ENCODE data around the gene RFTN1. TPM values are rescaled to one million over a fixed set of nuclear protein-coding genes. Genes with fewer than 3 reads are reported as not detected.

Gene RFTN1
- total RNA-seq, 3 donors from 2014 or later (not counting 1 experiment from before 2014, with no cell fraction given), result 112 to 135 (median 115) TPM

DNA sequence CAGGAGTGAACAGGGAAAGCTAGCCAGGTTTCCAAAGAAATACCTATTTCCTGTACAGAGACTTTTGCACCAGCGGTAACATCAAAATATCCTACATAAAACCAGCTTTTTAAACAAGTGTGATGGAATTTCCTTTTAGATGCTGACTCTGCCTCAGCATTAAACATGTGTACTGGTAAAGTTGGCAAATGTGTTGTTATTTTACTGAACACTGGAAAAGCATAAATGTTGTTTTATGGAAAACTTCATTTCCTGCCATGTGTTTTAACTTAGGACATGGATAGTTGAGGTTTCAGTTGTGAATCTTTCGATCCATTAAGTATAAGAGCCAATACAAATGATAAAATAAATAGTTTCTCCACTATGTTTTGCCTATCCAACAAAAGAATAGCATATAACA is 232.8 kb downstream of the RFTN1 start:
- Mint-ChIP-seq H3K27me3 (ENCODE audit: low read depth in 2 of 2) (no peaks in the 10 kb centered on the region), H3K36me3 (no peaks in the 10 kb centered on the region), H3K9me3 (no peaks in the 10 kb centered on the region), H3K4me1 (peaks cover 10% of the 10 kb centered on the region in 2 donors), H3K27ac (no peak overlapping the region), H3K4me3 (no peak overlapping the region)
- DNase-seq, result no peak
- Histone ChIP-seq H3K36me3 (ENCODE audit: control insufficient read depth, insufficient read depth, low read length) (peaks cover 5% of the 10 kb centered on the region), H3K27me3 (ENCODE audit: control insufficient read depth, insufficient read depth, low read length) (no peaks in the 10 kb centered on the region), H3K4me1 (ENCODE audit: control insufficient read depth, insufficient read depth, low read length) (peaks cover 3% of the 10 kb centered on the region), H3K4me3 (ENCODE audit: low read length) (no peak overlapping the region), H3K9me3 (ENCODE audit: control insufficient read depth, insufficient read depth, low read length) (no peaks in the 10 kb centered on the region), H3K27ac (ENCODE audit: low read length) (no peak overlapping the region)
- 80% methylated on average over 1 of the region's 2 CpGs for WGBS (ENCODE audit: insufficient coverage)
- no peak for ATAC-seq
- intact Hi-C loops (cut with micrococcal nuclease), result loop anchor here (10.0 kb wide), 1 partner anchor 564 kb away; no protein-coding TSS in a partner anchor
- TF ChIP-seq, protein P1, sequence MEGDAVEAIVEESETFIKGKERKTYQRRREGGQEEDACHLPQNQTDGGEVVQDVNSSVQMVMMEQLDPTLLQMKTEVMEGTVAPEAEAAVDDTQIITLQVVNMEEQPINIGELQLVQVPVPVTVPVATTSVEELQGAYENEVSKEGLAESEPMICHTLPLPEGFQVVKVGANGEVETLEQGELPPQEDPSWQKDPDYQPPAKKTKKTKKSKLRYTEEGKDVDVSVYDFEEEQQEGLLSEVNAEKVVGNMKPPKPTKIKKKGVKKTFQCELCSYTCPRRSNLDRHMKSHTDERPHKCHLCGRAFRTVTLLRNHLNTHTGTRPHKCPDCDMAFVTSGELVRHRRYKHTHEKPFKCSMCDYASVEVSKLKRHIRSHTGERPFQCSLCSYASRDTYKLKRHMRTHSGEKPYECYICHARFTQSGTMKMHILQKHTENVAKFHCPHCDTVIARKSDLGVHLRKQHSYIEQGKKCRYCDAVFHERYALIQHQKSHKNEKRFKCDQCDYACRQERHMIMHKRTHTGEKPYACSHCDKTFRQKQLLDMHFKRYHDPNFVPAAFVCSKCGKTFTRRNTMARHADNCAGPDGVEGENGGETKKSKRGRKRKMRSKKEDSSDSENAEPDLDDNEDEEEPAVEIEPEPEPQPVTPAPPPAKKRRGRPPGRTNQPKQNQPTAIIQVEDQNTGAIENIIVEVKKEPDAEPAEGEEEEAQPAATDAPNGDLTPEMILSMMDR (IDR thresholded peaks at IDR 0.05), result no peak

DNA sequence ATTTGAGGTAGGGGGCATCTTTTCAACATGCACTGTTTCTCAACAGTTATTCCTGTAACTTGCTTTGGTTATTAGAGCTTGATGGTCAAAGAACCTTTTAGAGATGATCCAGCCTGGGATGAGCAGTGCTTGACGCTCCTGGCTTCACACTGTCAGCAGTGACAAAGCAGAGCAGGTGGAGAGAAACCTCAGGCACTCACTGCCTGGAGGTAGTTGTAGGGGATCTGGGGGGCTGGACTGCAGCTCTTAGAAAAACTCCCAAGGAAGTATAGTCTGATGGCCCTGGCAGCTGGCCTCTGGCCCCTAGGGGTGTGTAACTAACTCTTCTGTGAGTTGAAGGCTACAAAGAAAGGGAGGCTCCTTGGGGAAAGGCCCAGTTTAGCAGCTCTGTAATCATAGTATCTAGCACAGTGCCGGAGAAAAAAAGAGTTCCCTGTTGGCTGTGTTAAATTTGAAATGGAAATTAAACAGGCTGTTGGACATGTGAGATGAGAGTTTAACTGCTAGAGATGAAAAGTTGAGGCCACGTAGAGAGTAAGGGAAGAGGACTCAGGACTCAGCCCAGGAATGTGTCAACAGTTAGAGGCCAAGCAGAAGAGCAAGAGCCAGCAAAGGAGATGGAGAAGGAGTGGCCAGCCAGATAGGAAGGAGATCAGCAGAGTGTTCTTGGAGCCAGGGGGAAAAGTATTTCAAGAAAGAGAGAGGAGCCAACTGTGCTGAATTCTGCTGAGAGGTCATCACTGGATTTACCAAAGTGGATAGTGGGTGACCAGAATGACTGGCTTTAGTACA is 234.3 kb downstream of the RFTN1 start:
- DNase-seq (no peak), ATAC-seq (no peak)
- H3K4me1 Mint-ChIP-seq, result no peaks in the 10 kb centered on the region
- Histone ChIP-seq H3K27me3 (ENCODE audit: control insufficient read depth, insufficient read depth, low read length) (no peaks in the 10 kb centered on the region), H3K4me1 (ENCODE audit: control insufficient read depth, insufficient read depth, low read length) (no peaks in the 10 kb centered on the region), H3K4me3 (ENCODE audit: low read length) (no peak overlapping the region), H3K36me3 (ENCODE audit: control insufficient read depth, insufficient read depth, low read length) (peaks cover 5% of the 10 kb centered on the region), H3K9me3 (ENCODE audit: control insufficient read depth, insufficient read depth, low read length) (no peaks in the 10 kb centered on the region), H3K27ac (ENCODE audit: low read length) (no peak overlapping the region)
- H3K27me3 Mint-ChIP-seq (ENCODE audit: low read depth in 2 of 2), result no peaks in the 10 kb centered on the region
- no peaks in the 10 kb centered on the region for H3K9me3 Mint-ChIP-seq
- TF ChIP-seq, protein P1 (IDR thresholded peaks at IDR 0.05), result no peak
- H3K27ac Mint-ChIP-seq, result no peak overlapping the region
- intact Hi-C loops (cut with micrococcal nuclease), result no loop called here
- H3K36me3 Mint-ChIP-seq, result no peaks in the 10 kb centered on the region
- WGBS (ENCODE audit: insufficient coverage), result 99% methylated on average over 3 of the region's 3 CpGs
- no peak overlapping the region for H3K4me3 Mint-ChIP-seq

DNA sequence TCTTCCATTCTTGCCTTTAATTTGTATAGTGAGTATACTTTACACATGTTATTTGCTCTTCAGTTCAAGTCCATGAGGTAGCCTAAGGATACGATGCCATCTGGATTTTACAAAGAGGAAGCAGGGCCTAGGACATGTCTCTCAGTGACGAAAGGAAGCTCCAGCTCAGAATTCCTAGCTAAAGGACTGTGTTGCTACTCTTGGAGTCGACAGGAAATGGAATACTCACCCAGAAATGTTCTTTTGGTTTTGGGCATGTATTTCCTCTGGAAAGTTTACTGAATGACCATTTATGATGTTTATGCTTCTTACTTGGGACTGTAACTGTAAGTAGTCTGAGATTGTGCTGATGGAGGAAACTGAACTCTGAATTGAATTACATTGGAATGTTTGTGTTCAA is 236.0 kb downstream of the RFTN1 start:
- Histone ChIP-seq H3K27me3 (ENCODE audit: control insufficient read depth, insufficient read depth, low read length) (no peaks in the 10 kb centered on the region), H3K27ac (ENCODE audit: low read length) (no peak overlapping the region), H3K4me1 (ENCODE audit: control insufficient read depth, insufficient read depth, low read length) (no peaks in the 10 kb centered on the region), H3K36me3 (ENCODE audit: control insufficient read depth, insufficient read depth, low read length) (peaks cover 3% of the 10 kb centered on the region), H3K9me3 (ENCODE audit: control insufficient read depth, insufficient read depth, low read length) (no peaks in the 10 kb centered on the region), H3K4me3 (ENCODE audit: low read length) (no peak overlapping the region)
- DNase-seq (no peak), ATAC-seq (no peak)
- no peak overlapping the region for H3K4me3 Mint-ChIP-seq
- H3K9me3 Mint-ChIP-seq, result no peaks in the 10 kb centered on the region
- no peaks in the 10 kb centered on the region for H3K36me3 Mint-ChIP-seq
- TF ChIP-seq, protein P1 (IDR thresholded peaks at IDR 0.05), result no peak
- H3K27ac Mint-ChIP-seq, result no peak overlapping the region
- no peaks in the 10 kb centered on the region for H3K27me3 Mint-ChIP-seq (ENCODE audit: low read depth in 2 of 2)
- no peaks in the 10 kb centered on the region for H3K4me1 Mint-ChIP-seq
- intact Hi-C loops (cut with micrococcal nuclease), result no loop called here
- WGBS (ENCODE audit: insufficient coverage), result 93% methylated on average over 3 of the region's 3 CpGs

- Histone ChIP-seq H3K27me3 (ENCODE audit: control insufficient read depth, insufficient read depth, low read length) (no peaks in the 10 kb centered on the region), H3K27ac (ENCODE audit: low read length) (no peak overlapping the region), H3K4me1 (ENCODE audit: control insufficient read depth, insufficient read depth, low read length) (no peaks in the 10 kb centered on the region), H3K36me3 (ENCODE audit: control insufficient read depth, insufficient read depth, low read length) (peaks cover 19% of the 10 kb centered on the region), H3K9me3 (ENCODE audit: control insufficient read depth, insufficient read depth, low read length) (no peaks in the 10 kb centered on the region), H3K4me3 (ENCODE audit: low read length) (no peak overlapping the region)
- Mint-ChIP-seq H3K27ac (no peak overlapping the region), H3K27me3 (ENCODE audit: low read depth in 2 of 2) (no peaks in the 10 kb centered on the region), H3K36me3 (peaks cover 7% of the 10 kb centered on the region), H3K4me1 (no peaks in the 10 kb centered on the region), H3K9me3 (no peaks in the 10 kb centered on the region), H3K4me3 (no peak overlapping the region)
- ATAC-seq (no peak), DNase-seq (no peak)
- TF ChIP-seq, protein P1 (IDR thresholded peaks at IDR 0.05), result no peak
- 100% methylated on average over 2 of the region's 2 CpGs for WGBS (ENCODE audit: insufficient coverage)
- intact Hi-C loops (cut with micrococcal nuclease), result no loop called here
Measured at GRCh38 chr3:16273867-16274266, 239.6 kb downstream of the RFTN1 start.
